Stimulated activated naive B cell treated with anti-CD40 and anti-IgM and Interleukin-4, amounts not matched to agents 10 μg/mL and 1 μg/mL and 100 μg/mL, for 72 hours (primary cell): Measurements from ENCODE around the gene CNOT1.
"Not testable (repeated sequence)": the region's sequence is repeated elsewhere in the genome, so short reads cannot be mapped to it uniquely, and the experiment has no call there.

Experiments
- ATAC-seq, 2 donors: fragments of 150-1000 bp; cut with Tn5 transposase; replicated peaks; 2 replicates each; pipeline ENCODE4 v1.10.0; 2021; ENCODE audit warnings: moderate library complexity in 1 of 2
- DNase-seq: peaks from one replicate; pipeline ENCODE4 v3.0.0; 2021
- H3K27ac Mint-ChIP-seq: one replicate; pipeline ENCODE4 v1.8.0; 2022; ENCODE audit warnings: mild to moderate bottlenecking, mixed read lengths
- H3K27me3 Mint-ChIP-seq, 2 donors: one replicate each; pipeline ENCODE4 v1.8.0; 2022; ENCODE audit warnings: mixed read lengths in 2 of 2
- H3K36me3 Mint-ChIP-seq, 2 donors: one replicate each; pipeline ENCODE4 v1.8.0; 2022; ENCODE audit warnings: mixed read lengths in 2 of 2, mild to moderate bottlenecking in 1 of 2
- H3K4me1 Mint-ChIP-seq, 2 donors: one replicate each; pipeline ENCODE4 v1.8.0; 2022; ENCODE audit warnings: mixed read lengths in 2 of 2, mild to moderate bottlenecking in 1 of 2
- H3K4me3 Mint-ChIP-seq, 2 donors: one replicate each; pipeline ENCODE4 v1.8.0; 2022; ENCODE audit warnings: mild to moderate bottlenecking in 2 of 2, mixed read lengths in 2 of 2, moderate library complexity in 1 of 2
- H3K9me3 Mint-ChIP-seq, 2 donors: one replicate each; pipeline ENCODE4 v1.8.0; 2022; ENCODE audit warnings: mixed read lengths in 2 of 2, mild to moderate bottlenecking in 1 of 2

CNOT1 gene

DNA sequence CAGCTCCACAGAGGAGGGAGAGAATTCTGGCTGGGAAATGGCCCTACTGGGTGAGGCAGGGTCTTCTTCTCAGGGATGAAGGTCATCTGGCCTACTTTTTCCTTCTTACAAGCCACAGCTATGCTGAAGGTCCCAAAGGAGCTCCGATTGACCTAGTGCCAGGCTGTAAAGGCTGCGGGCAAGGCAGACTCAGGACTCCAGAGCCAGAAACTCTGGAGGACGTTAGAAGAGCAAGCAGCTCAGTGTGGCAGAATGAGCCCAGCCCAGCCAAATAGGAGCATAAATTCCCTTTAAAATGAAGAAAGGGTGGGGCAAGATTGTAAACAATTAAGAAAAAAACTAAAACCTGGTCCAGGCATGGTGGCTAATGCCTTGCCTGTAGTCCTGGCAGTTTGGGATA, 20.1 kb upstream of the CNOT1 start:
- H3K36me3 Mint-ChIP-seq: no peaks in the 10 kb centered on the region
- no peaks in the 10 kb centered on the region for H3K4me1 Mint-ChIP-seq
- H3K9me3 Mint-ChIP-seq: no peaks in the 10 kb centered on the region

DNA sequence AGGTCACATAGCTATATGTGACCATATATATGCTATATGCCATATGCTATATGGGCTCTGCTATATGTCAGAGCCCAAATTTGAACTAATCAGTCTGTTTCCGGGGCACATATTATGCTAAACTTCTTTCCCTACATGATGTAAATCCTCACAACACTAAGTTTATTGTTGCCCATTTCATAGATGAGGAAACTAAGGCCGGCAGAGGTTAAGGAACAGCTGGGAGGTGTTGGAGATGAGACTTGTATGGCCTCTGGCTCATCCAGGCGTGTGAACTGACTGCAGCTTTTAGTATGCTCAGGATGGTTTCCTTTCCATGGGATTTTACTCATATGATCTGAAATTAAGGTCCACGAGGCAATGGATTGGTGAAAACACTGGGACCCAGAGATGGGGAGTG, 17.5 kb upstream of the CNOT1 start:
- Mint-ChIP-seq H3K27ac (no peak overlapping the region), H3K9me3 (no peaks in the 10 kb centered on the region), H3K4me1 (no peaks in the 10 kb centered on the region), H3K4me3 (no peak overlapping the region), H3K36me3 (no peaks in the 10 kb centered on the region), H3K27me3 (no peaks in the 10 kb centered on the region)
- DNase-seq (no peak), ATAC-seq (no peak)

More for the DNA sequence above, 20.1 kb upstream of the CNOT1 start:
- H3K27me3 Mint-ChIP-seq: peaks cover 0 to 7% of the 10 kb centered on the region in 2 donors
- ATAC-seq (no peak), DNase-seq (no peak)
- H3K4me3 Mint-ChIP-seq: no peak overlapping the region
- no peak overlapping the region for H3K27ac Mint-ChIP-seq

DNA sequence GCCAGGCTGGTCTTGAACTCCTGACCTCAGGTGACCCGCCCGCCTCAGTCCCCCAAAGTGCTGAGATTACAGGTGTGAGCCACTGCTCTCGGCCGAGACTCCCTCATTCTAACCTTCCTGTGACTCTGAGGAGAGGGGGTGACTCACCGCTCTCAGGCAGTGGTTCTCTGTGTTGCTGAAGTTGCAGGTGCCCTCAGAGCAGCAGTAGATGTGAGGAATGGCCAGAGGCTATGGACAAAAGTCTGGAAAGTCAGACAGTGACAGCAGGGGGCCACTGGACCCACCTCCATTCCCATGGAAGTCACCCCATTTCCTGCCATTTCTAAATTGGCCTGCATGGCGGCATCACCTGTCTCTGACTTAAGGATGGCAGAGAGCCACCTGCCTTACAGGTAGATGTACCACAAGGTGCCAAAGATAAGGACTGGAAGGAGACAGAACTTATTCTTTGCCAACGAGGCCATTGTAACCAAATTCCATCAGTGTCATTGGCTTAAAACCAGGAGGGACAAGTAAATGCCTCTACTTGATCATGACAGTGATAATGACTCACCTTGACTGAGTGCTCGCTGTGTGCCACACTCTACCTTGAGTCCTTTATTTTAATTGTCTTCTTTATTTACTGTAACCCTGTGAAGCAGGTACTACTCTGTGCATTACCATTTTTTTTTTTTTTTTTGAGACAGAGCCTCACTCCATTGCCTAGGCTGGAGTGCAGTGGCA, 15.3 kb upstream of the CNOT1 start:
- Mint-ChIP-seq H3K27me3 (peaks cover 0 to 2% of the 10 kb centered on the region in 2 donors), H3K4me1 (no peaks in the 10 kb centered on the region), H3K27ac (no peak overlapping the region), H3K9me3 (no peaks in the 10 kb centered on the region), H3K36me3 (no peaks in the 10 kb centered on the region), H3K4me3 (no peak overlapping the region)
- no peak for ATAC-seq
- no peak for DNase-seq

DNA sequence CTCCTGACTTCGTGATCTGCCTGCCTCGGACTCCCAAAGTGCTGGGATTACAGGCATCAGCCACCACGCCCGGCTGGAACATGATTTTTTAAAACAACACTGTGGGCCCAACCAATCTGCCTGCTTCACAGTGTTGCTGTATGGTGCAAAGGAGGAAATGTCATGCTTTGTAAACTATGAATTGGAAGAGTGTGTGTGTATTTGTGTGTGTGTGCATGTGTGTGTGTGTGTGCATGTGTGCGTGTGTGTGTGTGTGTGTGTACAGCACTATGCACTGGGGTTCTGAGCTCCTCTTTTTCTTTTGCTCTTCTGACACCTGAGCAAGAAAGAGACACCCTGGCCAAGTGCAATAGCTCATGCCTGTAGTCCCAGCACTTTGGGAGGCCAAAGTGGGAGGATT, 14.5 kb upstream of the CNOT1 start:
- Mint-ChIP-seq H3K27me3 (peaks cover 0 to 6% of the 10 kb centered on the region in 2 donors), H3K4me1 (no peaks in the 10 kb centered on the region), H3K9me3 (no peaks in the 10 kb centered on the region), H3K36me3 (no peaks in the 10 kb centered on the region), H3K27ac (no peak overlapping the region), H3K4me3 (no peak overlapping the region)
- ATAC-seq: no peak
- no peak for DNase-seq

DNA sequence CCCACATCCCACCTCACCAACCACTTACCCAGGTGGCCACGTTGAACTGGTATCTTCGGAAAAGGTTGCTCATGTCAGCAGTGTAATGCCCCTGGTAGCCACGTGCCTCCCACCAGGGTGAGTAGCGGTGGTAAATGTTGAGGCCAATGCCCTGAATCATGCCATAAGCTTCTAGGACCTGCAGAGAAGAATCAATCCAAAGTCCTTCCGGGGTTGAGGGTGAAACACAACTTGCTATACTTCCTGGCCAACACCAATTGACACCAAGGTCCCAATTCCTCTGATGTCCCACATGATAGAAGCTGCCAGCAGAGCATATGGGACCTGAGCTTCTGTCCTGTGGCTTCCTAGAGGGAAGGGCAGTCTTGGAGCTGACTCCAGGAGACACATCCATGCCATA, 11.3 kb upstream of the CNOT1 start:
- Mint-ChIP-seq H3K27ac (no peak overlapping the region), H3K27me3 (peaks cover 0 to 6% of the 10 kb centered on the region in 2 donors), H3K4me1 (no peaks in the 10 kb centered on the region), H3K9me3 (no peaks in the 10 kb centered on the region), H3K36me3 (no peaks in the 10 kb centered on the region), H3K4me3 (no peak overlapping the region)
- DNase-seq: no peak
- no peak for ATAC-seq

DNA sequence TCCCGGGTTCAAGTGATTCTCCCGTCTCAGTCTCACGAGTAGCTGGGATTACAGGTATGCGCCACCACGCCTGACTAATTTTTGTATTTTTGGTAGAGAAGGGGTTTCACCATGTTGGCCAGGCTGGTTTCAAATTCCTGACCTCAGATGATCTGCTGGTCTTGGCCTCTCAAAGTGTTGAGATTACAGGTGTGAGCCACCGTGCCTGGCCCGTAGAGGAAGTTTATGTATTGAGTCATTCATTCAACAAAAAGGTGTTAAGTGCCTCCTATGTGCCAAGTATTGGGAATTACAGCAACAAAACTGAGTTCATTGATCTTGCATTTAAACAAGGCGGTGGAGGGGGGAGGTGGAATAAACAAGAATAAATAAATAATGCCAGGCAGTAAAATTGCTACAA, 10.2 kb upstream of the CNOT1 start:
- no peaks in the 10 kb centered on the region for H3K9me3 Mint-ChIP-seq
- H3K27ac Mint-ChIP-seq: no peak overlapping the region
- DNase-seq (no peak), ATAC-seq (no peak)
- H3K36me3 Mint-ChIP-seq: no peaks in the 10 kb centered on the region
- no peaks in the 10 kb centered on the region for H3K4me1 Mint-ChIP-seq
- no peak overlapping the region for H3K4me3 Mint-ChIP-seq
- H3K27me3 Mint-ChIP-seq: peaks cover 0 to 6% of the 10 kb centered on the region in 2 donors

DNA sequence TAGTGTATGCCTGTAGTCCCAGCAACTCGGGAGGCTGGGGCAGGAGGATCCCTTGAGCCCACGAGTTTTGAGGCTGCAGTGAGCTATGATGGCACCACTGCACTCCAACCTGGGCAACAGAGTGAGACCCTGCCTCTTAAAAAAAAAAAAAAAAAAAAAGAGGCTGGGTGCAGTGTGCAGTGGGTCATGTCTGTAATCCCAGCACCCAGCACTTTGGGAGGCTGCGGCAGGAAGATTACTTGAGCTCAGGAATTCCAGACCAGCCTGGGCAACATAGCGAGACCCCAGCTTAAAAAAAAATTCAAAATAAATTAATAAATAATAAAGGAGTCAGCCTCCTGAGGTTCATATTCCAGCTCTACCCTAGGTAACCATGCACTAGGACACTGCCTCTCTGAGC, 9.6 kb upstream of the CNOT1 start:
- no peak for DNase-seq
- Mint-ChIP-seq H3K36me3 (no peaks in the 10 kb centered on the region), H3K9me3 (no peaks in the 10 kb centered on the region), H3K4me1 (no peaks in the 10 kb centered on the region), H3K27me3 (peaks cover 0 to 6% of the 10 kb centered on the region in 2 donors), H3K27ac (no peak overlapping the region), H3K4me3 (no peak overlapping the region)
- no peak for ATAC-seq

DNA sequence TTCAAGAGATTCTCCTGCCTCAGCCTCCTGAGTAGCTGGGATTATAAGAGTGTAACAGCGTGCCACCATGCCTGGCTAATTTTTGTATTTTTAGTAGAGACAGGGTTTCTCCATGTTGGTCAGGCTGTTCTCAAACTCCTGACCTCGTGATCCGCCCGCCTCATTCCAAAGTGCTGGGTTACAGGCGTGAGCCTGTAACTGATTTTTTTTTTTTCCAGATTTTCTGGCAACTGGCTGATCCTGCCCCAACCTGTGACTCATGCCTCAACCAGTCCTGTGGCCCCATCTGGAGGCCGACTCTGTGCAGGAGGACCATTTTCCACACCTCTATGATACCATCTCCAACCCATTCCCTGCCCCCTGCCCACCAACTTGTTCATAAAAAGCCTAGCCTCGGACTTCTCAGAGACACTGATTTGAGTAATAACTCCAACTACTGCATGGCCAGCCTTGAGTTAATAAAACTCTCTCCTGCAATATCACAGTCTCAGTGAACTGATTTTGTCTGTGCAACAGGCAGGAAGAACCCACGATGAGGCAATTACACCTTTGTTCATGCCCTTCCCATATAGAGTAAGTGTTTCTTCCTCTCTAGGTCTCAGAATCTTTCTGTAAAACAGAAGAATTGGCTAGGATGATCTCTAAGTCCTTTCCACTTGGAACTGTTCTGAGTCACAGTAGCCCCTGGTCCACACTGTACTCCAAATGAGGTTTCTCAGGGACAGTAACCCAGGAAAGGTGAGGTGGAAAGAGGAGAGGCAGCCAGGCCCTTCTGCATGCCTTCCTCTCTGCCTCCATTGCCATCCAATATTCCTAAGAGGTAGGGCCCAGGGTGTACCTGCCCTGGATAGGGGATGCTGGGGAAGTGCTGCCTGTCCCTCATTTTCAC, 8.8 kb upstream of the CNOT1 start:
- Mint-ChIP-seq H3K36me3 (no peaks in the 10 kb centered on the region), H3K9me3 (no peaks in the 10 kb centered on the region), H3K4me3 (no peak overlapping the region), H3K27me3 (peaks cover 0 to 6% of the 10 kb centered on the region in 2 donors), H3K4me1 (no peaks in the 10 kb centered on the region), H3K27ac (no peak overlapping the region)
- DNase-seq: no peak
- no peak for ATAC-seq

DNA sequence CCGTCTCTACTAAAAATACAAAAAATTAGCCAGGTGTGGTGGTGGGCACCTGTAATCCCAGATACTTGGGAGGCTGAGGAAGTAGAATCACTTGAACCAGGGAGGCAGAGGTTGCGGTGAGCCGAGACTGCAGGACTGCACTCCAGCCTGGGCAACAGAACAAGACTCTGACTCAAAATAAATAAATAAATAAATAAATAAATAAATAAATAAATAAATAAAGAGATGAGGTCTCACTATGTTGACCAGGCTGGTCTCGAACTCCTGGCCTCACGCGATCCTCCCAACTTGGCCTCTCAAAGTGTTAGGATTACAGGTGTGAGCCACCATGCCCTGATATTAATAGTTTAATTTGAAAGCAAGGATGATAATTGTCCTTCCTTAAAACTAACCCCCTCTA, 7.4 kb upstream of the CNOT1 start:
- not testable (repeated sequence) for H3K4me1 Mint-ChIP-seq, ATAC-seq, DNase-seq, H3K36me3 Mint-ChIP-seq, H3K4me3 Mint-ChIP-seq, H3K27ac Mint-ChIP-seq, H3K9me3 Mint-ChIP-seq, H3K27me3 Mint-ChIP-seq

DNA sequence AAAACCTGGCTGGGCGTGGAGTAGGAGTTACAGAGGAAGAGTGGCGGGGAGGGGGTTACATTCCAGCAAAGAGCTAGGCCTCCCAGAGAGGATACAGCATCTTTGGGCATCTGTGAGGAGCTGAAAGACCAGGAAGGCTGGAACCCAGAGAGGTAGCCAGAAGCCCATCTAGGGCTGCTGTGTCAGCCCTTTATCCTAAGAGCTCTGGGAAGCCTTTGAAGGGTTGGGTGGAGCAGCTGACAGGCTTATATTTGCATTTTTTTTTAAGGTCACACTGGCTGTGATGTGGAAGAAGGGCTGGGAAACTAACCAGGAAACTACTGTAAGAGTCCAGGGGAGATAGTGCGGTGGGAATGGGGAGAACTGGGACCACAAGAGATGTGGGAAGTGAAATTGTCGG, 6.8 kb upstream of the CNOT1 start:
- ATAC-seq: no peak
- Mint-ChIP-seq H3K4me3 (no peak overlapping the region), H3K9me3 (no peaks in the 10 kb centered on the region), H3K36me3 (no peaks in the 10 kb centered on the region), H3K27ac (no peak overlapping the region), H3K4me1 (no peaks in the 10 kb centered on the region), H3K27me3 (peaks cover 0 to 6% of the 10 kb centered on the region in 2 donors)
- no peak for DNase-seq

DNA sequence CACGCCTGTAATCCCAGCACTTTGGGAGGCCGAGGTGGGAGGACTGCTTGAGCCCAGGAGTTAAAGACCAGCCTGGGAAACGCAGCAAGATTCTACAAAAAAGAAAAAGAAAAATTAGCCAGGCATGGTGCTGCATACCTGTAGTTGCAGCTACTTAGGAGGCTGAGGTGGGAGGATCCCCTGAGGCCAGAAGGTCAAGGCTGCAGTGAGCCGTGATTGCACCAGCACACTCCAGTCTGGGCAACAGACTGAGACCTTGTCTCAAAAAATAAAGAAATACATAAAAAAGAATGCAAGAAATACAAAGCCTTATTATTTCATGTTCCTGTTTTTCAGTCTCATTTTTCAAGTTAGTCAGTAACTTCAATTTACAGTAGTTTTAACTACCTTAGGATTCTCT, 5.9 kb upstream of the CNOT1 start:
- no peak for ATAC-seq
- peaks cover 0 to 2% of the 10 kb centered on the region in 2 donors for H3K4me1 Mint-ChIP-seq
- no peak overlapping the region for H3K27ac Mint-ChIP-seq
- no peak for DNase-seq
- no peak overlapping the region for H3K4me3 Mint-ChIP-seq
- no peaks in the 10 kb centered on the region for H3K9me3 Mint-ChIP-seq
- peaks cover 0 to 6% of the 10 kb centered on the region in 2 donors for H3K27me3 Mint-ChIP-seq
- no peaks in the 10 kb centered on the region for H3K36me3 Mint-ChIP-seq

DNA sequence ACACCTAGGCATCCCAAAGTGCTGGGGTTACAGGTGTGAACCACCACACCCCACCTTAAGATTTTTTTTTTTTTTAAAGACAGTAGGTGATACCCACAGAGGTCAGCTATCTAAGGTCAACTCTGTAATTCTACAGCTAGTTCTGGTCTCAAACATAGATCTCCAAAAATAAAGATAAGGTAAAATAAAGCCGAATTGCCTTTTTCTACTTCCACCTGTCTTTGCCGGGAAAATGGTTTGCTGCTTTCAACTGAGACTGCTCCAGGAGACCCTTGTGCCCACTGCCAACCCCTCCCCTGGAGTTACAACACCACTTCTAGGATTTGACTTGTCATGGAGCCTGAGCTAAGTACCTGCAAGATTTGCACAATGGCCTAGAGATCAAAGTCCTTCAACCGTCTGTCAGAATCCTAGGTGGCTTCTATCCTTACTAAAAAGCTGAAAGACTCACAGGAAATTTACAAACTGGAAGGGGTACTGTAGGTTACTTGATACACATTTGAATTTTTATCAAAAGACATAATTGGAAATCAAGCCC, 4.7 kb upstream of the CNOT1 start:
- Mint-ChIP-seq H3K27ac (no peak overlapping the region), H3K4me1 (peaks cover 0 to 2% of the 10 kb centered on the region in 2 donors), H3K36me3 (peaks cover 5 to 6% of the 10 kb centered on the region in 2 donors), H3K4me3 (no peak overlapping the region), H3K27me3 (no peaks in the 10 kb centered on the region), H3K9me3 (no peaks in the 10 kb centered on the region)
- ATAC-seq: no peak
- DNase-seq: no peak

DNA sequence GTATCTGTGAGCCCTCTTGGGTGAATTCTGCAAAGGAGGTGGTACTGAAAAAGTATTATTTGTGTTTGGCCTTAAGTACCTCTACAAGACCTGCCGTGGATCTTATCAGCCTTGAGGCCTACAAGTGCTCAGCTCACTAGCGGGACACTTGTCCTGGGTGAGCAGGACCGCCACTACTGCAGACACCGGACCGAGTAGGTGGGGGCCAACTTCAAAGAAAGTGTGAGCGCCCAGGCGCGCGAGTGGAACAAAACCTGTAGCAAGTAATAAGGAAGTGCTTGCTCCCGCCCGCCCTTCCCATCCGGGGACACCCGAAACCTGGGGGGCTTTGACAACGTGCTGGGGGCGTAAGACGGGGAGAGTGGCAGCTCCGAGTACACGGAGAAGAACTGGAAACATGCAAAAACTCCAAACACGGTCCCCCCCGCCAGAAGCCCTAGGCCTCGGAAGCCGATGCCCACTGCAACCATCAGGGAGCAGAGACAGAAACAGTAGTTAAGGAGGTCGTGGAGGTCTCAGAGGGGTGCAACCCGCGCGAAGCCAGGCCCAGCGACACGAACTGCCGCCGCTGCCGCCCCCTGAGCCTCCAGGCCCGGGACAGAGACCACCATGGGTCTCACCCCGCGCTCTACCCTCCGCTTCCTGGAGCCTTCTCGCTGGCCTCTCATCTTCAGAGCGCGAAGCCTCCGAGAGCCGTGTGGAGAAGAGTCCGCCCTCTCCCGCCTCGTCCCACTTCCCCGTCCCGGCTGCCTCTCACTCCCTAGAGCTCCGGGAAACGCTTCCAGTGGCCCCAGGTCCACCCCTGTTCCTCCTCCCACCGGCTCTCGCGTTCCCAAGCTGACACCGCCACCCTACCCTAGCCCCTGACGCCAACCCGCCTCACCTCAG, 537 bp downstream of the CNOT1 start:
- Mint-ChIP-seq H3K27ac (peak overlapping the region; percentile 99), H3K9me3 (no peaks in the 10 kb centered on the region), H3K27me3 (no peaks in the 10 kb centered on the region), H3K36me3 (peaks cover 7 to 15% of the 10 kb centered on the region in 2 donors), H3K4me1 (peaks cover 8 to 24% of the 10 kb centered on the region in 2 donors), H3K4me3 (peak overlapping the region; percentile 96 to 100)
- ATAC-seq (peak; percentile 1 to 3), DNase-seq (peak; percentile 51)

DNA sequence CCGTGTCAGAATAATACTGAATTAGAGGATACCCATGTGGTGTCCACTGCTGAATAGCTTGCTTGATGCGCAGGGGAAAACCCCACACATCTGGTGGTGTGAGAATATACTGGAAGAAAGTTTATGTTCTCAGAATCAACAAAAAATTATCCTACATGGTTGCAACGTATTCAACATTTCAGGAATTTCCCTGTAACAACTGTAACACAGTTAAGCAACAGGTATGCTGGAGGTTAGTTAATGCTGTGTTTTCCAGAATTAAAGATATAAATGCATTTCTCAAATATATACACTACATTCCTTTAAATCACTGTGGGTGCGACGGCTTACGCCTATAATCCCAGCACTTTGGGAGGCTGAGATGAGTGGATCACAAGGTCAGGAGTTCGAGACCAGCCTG, 5.4 kb downstream of the CNOT1 start:
- H3K4me1 Mint-ChIP-seq: peaks cover 12 to 41% of the 10 kb centered on the region in 2 donors
- H3K4me3 Mint-ChIP-seq: no peak overlapping the region
- no peak for DNase-seq
- H3K27me3 Mint-ChIP-seq: no peaks in the 10 kb centered on the region
- no peak for ATAC-seq
- H3K27ac Mint-ChIP-seq: peak overlapping the region; percentile 20
- H3K9me3 Mint-ChIP-seq: no peaks in the 10 kb centered on the region
- H3K36me3 Mint-ChIP-seq: peaks cover 21 to 33% of the 10 kb centered on the region in 2 donors
